AG10803 (cell line): ENCODE data around the gene GMDS.

Source experiments
- DNase-seq: peaks from one replicate; pipeline ENCODE4 v3.0.0; 2010; ENCODE audit warnings: low read depth
- H3K4me3 ChIP-seq: 2 replicates; pipeline ENCODE4 v1.5.1; 2011; ENCODE audit warnings: mild to moderate bottlenecking, low read length, control low read depth
- CTCF ChIP-seq: conservative IDR thresholded peaks from 2 replicates; pipeline ENCODE4 v1.5.1; 2011; ENCODE audit warnings: mild to moderate bottlenecking, low read length, control low read depth, inconsistent platforms

Gene GMDS

DNA sequence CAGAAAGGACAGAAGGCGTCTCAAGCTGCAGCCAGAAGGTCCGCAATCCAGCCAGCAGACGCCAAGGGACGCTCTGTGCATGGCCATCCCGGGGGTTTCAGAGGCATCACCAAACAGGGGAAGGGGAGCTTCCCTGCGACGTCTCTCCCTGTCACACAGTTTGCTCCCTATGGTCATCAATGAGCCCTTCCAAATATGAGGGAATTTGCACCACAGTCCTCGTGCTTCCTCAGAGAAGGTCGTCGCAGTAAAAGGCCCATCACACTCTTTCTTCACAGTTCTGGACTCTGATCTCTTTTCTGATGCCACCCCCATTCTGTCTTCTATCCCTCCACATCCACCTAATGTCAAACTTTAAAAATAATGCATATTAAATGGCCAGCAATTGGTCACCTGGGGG is 645.9 kb downstream of the GMDS start:
- no peak for TF ChIP-seq CTCF
- DNase-seq = no peak
- no peak overlapping the region for H3K4me3 ChIP-seq

- DNase-seq = no peak
- no peak for TF ChIP-seq CTCF
- H3K4me3 ChIP-seq = no peak overlapping the region
These were observed 646.5 kb downstream of the GMDS start for GRCh38 chr6:1598886-1599285.

GRCh38 chr6:1598433-1598832 is 647.0 kb downstream of the GMDS start:
- no peak overlapping the region for H3K4me3 ChIP-seq
- no peak for TF ChIP-seq CTCF
- DNase-seq = no peak

GRCh38 chr6:1597924-1598323 is 647.5 kb downstream of the GMDS start:
- no peak for TF ChIP-seq CTCF
- DNase-seq = peak; percentile 67
- no peak overlapping the region for H3K4me3 ChIP-seq

- TF ChIP-seq CTCF = no peak
- no peak overlapping the region for H3K4me3 ChIP-seq
- DNase-seq = no peak
These were observed 648.2 kb downstream of the GMDS start for GRCh38 chr6:1597121-1597744.

DNA sequence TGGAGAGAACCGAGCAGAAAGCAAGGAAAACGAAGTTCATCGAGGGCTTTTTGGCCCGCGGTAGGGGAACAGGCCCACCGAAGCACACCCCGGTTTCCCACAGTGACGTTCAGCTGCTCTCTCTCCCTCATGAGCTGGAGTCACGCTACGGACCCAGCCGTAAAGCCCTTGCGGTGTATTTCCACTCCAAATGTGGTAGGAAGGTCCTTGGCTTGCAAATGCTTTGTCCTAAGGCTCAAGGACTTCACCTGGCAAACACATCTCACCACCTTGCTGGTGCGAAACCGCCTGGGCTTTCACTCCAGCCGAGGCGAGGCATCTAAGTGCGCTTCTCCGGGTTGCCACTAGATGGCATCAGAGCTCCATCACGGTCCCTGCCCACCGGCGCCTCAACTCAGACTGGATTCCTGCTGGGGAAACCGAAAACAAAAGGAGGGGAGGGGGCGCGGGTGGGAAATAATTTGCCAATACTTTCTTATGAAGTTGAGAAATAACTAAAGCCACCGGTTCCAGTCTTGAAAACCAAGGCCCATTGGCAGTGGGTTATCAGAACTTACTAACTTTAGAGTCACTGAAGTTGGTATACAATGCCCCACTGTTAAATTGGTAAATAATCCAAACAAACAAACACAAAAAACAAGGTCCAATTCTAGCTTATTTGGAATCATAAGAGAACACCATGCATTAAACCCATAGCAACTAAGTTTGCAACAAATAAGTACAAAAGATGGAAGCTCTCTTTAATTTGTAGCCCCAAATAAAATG is 649.1 kb downstream of the GMDS start:
- TF ChIP-seq CTCF = peak; percentile 91
- peak; percentile 29 for DNase-seq
- peak overlapping the region; percentile 62 for H3K4me3 ChIP-seq
